ENCODE measurements around the gene PRCD. TPM values are rescaled to one million over a fixed set of nuclear protein-coding genes. Genes with fewer than 3 reads are reported as not detected.

The PRCD gene
- total RNA-seq, 1 donor from 2014 or later = 5.3 TPM

DNA sequence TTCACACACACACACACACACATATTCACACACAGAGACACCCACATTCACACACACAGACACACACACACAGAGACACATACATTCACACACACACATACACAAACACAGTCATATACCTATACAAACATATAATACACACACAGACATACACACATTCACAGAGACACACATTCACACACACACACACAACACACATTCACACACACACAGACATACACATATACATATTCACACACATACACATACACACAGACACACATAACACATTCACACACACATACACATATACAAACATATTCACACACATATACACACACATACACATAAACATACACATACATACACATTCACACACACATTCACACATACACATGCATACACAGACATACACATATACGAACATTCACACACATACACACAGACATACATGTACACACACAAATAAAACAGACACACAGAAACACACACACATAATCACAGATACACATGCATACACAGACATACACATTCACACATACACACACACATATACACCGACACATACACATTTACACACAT lies 7.9 kb downstream of the PRCD start:
- intact Hi-C loops (cut with micrococcal nuclease) = loop anchor here (1.0 kb wide), 4 partner anchors 19 to 244 kb away; no protein-coding TSS in a partner anchor
- H3K4me1 Mint-ChIP-seq = peaks cover 5% of the 10 kb centered on the region
- DNase-seq (no peak), ATAC-seq (ENCODE audit: low read depth) (no peak)
- no peak overlapping the region for H3K4me3 Mint-ChIP-seq
- ChIA-PET CTCF (interaction anchor here (1.0 to 4.6 kb wide), 9 partner anchors 10 to 134 kb away, joined by 3 to 88 read pairs (median 8); no protein-coding TSS in a partner anchor), POLR2A (interaction anchor here (1.2 to 5.4 kb wide), 2 partner anchors 19 to 25 kb away, joined by 4 to 51 read pairs; no protein-coding TSS in a partner anchor)
- H3K36me3 Mint-ChIP-seq (ENCODE audit: low read depth) = no peaks in the 10 kb centered on the region
- no peaks in the 10 kb centered on the region for H3K9me3 Mint-ChIP-seq
- H3K27ac Mint-ChIP-seq = no peak overlapping the region
- TF ChIP-seq, protein P1, sequence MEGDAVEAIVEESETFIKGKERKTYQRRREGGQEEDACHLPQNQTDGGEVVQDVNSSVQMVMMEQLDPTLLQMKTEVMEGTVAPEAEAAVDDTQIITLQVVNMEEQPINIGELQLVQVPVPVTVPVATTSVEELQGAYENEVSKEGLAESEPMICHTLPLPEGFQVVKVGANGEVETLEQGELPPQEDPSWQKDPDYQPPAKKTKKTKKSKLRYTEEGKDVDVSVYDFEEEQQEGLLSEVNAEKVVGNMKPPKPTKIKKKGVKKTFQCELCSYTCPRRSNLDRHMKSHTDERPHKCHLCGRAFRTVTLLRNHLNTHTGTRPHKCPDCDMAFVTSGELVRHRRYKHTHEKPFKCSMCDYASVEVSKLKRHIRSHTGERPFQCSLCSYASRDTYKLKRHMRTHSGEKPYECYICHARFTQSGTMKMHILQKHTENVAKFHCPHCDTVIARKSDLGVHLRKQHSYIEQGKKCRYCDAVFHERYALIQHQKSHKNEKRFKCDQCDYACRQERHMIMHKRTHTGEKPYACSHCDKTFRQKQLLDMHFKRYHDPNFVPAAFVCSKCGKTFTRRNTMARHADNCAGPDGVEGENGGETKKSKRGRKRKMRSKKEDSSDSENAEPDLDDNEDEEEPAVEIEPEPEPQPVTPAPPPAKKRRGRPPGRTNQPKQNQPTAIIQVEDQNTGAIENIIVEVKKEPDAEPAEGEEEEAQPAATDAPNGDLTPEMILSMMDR (IDR thresholded peaks at IDR 0.05) = no peak
- peaks cover 8% of the 10 kb centered on the region for H3K27me3 Mint-ChIP-seq

DNA sequence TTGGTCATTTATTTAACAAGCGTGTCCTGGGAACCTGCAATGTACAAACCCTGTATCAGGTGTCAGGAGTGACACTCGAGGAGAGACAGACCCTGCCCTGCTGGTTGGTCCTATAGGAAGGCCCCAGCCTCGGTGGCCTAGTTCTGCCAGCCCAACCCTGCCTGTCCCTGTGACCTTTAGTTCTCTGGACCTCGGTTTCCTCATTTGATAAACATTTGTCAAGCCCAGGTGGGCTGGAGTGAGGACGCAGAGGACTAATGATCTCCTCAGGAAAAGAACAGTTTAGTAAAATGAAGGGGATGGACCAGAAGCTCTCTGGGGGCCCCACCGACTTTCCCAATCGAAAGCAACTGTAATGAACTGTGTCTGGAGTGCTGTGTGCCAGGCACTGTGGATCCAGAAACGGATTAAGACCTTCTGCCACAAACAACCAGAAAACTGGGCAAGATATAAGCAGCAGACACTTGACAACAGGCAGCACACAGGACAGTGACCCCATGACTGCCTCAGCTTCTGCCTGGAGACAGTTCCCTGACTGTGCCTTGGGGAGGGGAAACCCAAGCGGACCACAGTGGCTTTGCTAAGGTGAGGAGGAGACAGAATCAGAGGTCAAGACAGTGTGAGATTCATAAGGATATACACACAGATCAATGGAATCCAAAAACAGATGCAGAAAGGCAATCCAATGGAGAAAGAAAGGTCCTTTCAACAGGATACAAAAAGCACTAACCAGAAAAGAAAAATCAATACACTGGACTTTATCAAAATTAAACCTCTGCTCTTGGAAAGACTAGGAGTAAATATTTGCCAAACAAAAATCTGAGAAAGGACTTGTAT lies 8.8 kb downstream of the PRCD start:
- no peak for ATAC-seq (ENCODE audit: low read depth)
- H3K4me3 Mint-ChIP-seq = no peak overlapping the region
- H3K27me3 Mint-ChIP-seq = peaks cover 8% of the 10 kb centered on the region

DNA sequence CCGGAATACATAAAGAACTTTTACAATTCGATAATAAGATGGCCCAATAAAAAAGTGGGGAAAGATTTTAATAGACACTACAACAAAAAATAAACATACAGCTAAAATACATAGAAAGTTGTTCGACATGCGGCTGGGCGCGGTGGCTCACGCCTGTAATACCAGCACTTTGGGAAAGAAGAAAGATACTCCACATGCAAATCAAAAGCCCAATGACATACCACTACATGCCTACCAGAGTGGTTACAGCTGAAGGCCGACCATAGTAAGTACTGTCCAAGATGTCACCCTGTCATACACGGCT lies 9.3 kb downstream of the PRCD start:
- ChIA-PET CTCF (interaction anchor here (1.9 kb wide), 1 partner anchor 26 kb away, joined by 15 read pairs; no protein-coding TSS in a partner anchor), POLR2A (interaction anchor here (1.1 kb wide), 1 partner anchor 26 kb away, joined by 4 read pairs; no protein-coding TSS in a partner anchor)
- ATAC-seq (ENCODE audit: low read depth) = no peak
- Mint-ChIP-seq H3K27ac (no peak overlapping the region), H3K27me3 (peaks cover 2% of the 10 kb centered on the region), H3K4me1 (peaks cover 9% of the 10 kb centered on the region), H3K4me3 (no peak overlapping the region), H3K9me3 (no peaks in the 10 kb centered on the region), H3K36me3 (ENCODE audit: low read depth) (no peaks in the 10 kb centered on the region)
- intact Hi-C loops (cut with micrococcal nuclease) = no loop called here
- TF ChIP-seq, protein P1 (IDR thresholded peaks at IDR 0.05) = no peak
- DNase-seq = no peak

More for the DNA sequence above, 8.8 kb downstream of the PRCD start:
- Mint-ChIP-seq H3K4me1 (peaks cover 5% of the 10 kb centered on the region), H3K9me3 (no peaks in the 10 kb centered on the region), H3K27ac (no peak overlapping the region), H3K36me3 (ENCODE audit: low read depth) (no peaks in the 10 kb centered on the region)
- TF ChIP-seq, protein P1 (IDR thresholded peaks at IDR 0.05) = no peak
- intact Hi-C loops (cut with micrococcal nuclease) = no loop called here
- ChIA-PET POLR2A (interaction anchor here (1.1 kb wide), 1 partner anchor 26 kb away, joined by 4 read pairs; no protein-coding TSS in a partner anchor), CTCF (interaction anchor here (1.9 kb wide), 1 partner anchor 26 kb away, joined by 15 read pairs; no protein-coding TSS in a partner anchor)
- DNase-seq = no peak

DNA sequence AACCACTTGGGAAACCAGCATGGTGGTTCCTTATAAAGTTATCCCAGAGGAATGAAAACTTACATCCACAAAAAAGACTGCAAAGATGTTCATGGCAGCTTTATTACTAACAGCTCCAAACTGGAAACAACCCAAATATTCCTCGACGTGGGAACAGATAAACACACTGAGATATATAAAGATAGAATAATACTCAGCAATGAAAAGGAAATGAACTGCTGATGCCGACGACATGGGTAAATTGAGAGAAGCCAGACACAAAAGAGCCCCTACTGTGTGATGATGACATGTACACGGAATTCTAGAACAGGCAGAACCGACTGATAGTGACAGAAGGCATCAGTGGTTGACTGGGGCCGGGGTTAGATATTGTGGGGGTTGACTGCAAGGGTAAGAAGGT lies 9.7 kb downstream of the PRCD start:
- Mint-ChIP-seq H3K4me1 (peaks cover 11% of the 10 kb centered on the region), H3K27me3 (peaks cover 2% of the 10 kb centered on the region), H3K36me3 (ENCODE audit: low read depth) (no peaks in the 10 kb centered on the region), H3K4me3 (no peak overlapping the region), H3K27ac (no peak overlapping the region), H3K9me3 (no peaks in the 10 kb centered on the region)
- DNase-seq = no peak
- no peak for ATAC-seq (ENCODE audit: low read depth)
- CTCF ChIA-PET = interaction anchor here (1.9 kb wide), 1 partner anchor 26 kb away, joined by 15 read pairs; no protein-coding TSS in a partner anchor
- POLR2A ChIA-PET = interaction anchor here (1.1 to 1.2 kb wide), 2 partner anchors 21 to 27 kb away, joined by 3 to 4 read pairs; no protein-coding TSS in a partner anchor
- intact Hi-C loops (cut with micrococcal nuclease) = no loop called here
- TF ChIP-seq, protein P1 (IDR thresholded peaks at IDR 0.05) = no peak

Measured in activated B cell treated with CpG ODN at 0.5 μM for 24 hours (primary cell).